ENCODE data around the gene KHNYN.
"Not testable (repeated sequence)": the region's sequence is repeated elsewhere in the genome, so short reads cannot be mapped to it uniquely, and the experiment has no call there.

KHNYN gene

DNA sequence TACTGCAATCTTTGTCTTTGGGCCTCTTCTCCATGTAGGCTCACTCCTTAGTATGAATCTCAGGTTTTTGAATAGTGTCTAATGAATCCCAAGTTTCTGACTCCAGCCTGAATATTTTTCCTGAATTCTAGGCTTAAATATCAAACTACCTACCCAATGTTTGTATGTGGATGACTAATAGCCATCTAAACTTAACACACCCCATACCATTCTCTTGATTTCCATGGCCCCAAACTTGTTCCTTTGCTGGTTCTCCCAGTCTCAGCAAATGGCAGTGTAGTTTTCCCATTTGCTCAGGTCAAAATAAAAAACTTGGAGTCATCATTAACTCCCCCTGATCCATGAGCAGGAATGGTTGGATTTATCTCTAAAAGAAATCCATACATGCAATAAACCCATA lies 31.6 kb downstream of the KHNYN start:
- Histone ChIP-seq H3K27ac (no peak overlapping the region), H3K4me3 (no peak overlapping the region)

DNA sequence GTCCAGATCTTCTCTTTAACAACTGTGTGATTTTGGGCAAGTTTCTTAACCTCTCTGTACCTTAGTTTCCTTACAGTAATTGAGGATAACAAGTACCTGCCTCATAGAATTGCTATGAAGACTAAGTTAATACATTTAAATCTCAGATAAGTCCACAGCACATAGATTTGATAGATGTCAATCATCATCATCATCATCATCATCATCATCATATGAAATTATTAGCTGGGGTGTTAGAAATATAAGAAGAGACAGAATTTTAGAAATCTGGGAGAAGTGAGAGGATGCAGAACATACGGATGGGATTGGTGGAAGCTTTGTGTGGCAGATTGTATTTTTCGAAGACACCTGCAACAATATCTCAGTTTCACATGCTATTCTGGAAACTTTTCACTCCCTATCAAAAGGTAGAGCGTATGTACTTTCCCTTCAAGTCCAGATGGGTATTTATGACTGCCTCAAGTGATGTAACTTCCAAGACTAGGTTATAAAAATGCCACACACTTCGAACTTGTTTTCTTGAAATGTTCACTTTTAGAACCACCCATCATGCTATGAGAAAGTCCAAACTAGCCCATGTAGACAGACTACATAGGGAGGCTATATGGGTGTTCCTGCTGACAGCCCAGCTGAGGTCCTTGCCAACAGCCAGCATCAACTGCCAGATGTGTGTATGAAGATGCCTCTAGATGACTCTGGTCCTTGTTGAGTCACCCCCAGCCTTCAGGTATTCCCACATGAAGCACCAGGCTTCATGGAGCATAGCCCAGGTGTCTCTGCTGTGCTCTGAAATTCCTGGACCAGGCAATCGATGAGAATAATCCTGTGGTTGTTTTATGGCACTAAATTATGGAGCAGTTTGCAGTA lies 33.5 kb downstream of the KHNYN start:
- no peak overlapping the region for H3K4me3 ChIP-seq
- H3K27ac ChIP-seq: no peak overlapping the region

DNA sequence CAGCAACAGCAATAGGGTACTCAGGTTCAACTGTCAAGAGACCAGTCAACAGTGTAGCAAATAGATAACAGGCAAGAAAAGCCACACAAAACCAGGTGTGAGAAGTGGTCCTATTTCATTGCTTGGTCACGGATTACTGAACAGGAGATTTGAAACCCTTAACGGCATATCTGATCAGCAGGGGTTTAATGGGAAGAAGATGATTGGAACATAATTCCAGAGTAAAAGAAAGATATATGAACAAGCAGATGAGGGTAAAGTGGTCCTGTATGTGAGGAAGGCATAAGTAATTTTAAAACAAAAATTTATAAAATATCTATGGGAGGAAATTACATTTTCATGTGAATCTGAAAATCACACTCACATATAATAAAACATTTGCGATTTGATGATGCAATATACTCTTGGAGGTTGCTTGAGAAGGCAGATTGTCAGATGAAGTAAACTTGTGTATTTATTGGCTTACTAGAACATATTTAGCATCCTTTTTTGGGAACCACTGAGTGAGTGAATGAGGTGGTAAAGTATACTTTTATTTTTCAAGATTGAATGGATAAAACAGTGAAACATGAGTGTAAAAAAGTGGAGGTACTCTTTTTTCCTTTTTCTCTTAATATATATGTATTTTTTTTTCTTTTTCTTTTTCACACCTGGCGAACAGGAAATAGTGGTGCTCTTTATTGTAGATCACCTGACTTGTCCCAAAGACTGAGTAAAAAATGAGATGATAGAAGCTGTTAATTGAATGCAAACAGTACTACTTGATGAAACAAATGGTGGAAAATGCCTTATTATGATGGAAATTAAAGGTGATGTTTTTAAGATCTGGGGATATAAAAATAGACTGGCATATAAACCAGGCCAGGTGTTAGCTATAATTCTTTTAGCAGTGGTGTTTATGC lies 34.4 kb downstream of the KHNYN start:
- no peak overlapping the region for H3K27ac ChIP-seq
- H3K4me3 ChIP-seq: no peak overlapping the region

DNA sequence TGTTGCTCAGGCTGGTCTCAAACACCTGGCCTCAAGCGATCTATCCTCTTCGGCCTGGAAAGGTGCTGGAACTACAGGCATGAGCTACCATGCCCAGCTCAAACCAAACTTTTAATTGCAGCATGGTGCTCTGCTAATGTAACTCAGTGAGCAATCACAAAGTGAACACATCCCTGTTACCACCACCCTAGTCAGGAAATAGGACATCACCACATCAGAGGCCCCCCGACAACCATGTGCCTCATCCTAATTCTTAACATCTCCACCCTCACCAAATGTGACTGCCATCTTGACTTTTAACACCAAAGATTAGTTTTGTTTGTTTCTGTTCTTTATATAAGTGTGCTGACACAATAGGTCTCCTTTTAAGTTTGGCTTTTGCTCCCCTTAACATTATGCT lies 35.6 kb downstream of the KHNYN start:
- Histone ChIP-seq H3K27ac (no peak overlapping the region), H3K4me3 (no peak overlapping the region)

DNA sequence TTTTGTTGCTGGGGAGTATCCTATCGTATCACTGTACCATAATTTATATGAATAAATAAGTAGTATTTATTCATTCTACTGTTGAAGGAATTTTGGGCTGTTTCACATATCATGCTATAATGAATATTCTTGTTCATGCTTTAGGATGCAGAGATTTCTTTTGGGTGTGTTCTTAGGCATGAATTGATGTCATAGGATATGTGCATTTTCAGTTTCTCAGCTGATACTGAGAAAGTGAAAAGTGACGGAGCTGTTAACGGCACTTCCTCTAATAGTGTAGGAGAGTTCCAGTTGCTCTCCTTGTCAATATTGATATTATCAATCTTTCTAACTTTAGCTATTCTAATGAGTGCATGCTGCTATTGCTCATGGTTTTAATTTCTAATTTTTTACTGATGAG lies 36.1 kb downstream of the KHNYN start:
- no peak overlapping the region for H3K27ac ChIP-seq
- H3K4me3 ChIP-seq: no peak overlapping the region

DNA sequence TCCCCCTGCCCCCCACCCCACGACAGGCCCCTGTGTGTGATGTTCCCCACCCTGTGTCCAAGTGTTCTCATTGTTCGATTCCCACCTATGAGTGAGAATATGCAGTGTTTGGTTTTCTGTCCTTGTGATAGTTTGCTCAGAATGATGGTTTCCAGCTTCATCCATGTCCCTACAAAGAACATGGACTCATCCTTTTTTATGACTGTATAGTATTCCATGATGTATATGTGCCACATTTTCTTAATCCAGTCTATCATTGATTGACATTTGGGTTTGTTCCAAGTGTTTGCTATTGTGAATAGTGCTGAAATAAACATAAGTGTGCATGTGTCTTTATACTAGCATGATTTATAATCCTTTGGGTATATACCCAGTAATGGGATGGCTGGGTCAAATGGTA lies 40.7 kb downstream of the KHNYN start:
- H3K4me3 ChIP-seq, H3K27ac ChIP-seq: not testable (repeated sequence)

DNA sequence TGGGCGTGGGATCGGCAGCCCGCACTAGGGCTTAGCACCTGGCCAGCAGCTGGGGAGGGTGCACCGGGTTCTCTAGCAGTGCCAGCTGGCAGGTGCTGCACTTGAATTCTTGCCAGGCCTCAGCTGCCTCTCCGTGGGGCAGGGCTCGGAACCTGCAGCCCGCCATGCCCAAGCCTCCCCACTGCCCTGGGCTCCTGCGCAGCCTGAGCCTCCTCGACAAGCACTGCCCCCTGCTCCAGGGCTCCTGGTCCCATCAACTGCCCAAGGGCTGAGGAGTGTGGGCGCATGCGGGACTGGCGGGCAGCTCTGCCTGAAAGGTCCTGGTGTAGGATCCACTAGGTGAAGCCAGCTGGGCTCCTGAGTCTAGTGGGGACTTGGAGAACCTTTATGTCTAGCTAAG lies 43.5 kb downstream of the KHNYN start:
- Histone ChIP-seq H3K27ac (no peak overlapping the region), H3K4me3 (no peak overlapping the region)

DNA sequence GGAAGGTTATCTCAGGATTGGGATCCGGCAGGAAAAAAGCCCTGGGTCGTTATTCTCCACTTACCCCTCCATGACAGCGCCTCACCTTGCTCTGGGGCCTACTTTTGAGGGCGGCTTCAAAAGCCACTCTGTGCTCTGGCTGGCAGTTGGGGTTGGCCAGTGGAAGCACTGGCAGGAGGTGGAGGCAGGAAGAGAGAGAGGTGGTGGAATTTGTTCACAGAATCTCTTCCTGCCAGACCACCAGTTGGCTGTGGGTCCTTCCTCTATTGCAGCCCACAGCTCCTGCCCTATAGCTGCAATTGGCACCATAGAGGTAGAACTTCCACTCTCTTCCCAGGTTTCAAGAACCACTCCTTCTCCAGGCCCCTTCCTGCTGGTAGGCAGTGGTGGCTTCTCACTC lies 45.5 kb downstream of the KHNYN start:
- no peak overlapping the region for H3K27ac ChIP-seq
- no peak overlapping the region for H3K4me3 ChIP-seq

DNA sequence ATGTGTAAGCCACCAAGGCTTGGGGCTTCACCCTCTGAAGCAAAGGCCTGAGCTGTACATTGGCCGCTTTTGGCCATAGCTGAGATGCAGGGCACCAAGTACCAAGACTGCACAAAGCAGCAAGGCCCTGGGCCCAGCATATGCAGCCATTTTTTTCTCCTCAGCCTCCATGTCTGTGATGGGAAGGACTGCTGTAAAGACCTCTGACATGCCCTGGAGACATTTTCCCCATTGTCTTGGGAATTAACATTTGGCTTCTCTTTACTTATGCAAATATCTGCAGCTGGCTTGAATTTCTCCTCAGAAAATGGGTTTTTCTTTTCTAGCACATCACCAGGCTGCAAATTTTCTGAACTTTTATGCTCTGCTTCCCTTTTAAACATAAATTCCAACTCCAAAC lies 50.2 kb downstream of the KHNYN start:
- not testable (repeated sequence) for H3K4me3 ChIP-seq, H3K27ac ChIP-seq

DNA sequence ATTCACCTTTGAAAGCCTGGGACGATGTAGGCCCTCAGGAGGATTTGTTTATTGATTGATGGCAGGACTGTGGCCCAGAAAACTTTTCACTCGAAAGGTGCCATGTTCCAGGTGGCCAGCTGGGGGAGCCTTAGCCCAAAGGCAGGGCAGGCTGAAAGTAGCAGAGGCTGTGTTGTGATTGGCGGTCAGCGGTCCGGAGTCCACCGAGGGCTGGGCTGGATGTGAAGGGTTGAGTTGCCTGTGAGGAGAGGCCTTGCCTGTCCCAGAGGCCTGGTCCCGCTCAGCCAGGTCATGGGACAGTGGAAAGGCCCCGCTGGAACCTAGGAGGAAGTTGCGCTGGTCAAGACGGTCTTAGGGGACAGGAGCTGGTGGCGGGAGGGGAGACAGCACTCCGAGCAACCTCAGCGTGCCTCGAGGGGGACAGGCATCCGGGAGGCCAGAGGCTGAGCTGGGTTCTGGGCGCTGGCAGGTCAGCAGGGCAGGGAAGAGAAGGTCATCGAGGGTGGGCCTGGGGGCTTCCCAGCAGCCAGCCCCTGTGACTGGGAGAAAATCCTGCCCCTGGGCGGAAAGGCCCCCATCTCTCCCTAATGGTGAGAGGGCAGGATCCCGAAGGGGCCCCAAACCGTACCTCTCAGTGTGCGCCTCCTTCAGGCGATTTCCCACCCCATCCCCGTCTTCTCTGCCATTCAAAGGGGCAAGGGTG lies 52.0 kb downstream of the KHNYN start:
- Histone ChIP-seq H3K4me3 (no peak overlapping the region), H3K27ac (no peak overlapping the region)

DNA sequence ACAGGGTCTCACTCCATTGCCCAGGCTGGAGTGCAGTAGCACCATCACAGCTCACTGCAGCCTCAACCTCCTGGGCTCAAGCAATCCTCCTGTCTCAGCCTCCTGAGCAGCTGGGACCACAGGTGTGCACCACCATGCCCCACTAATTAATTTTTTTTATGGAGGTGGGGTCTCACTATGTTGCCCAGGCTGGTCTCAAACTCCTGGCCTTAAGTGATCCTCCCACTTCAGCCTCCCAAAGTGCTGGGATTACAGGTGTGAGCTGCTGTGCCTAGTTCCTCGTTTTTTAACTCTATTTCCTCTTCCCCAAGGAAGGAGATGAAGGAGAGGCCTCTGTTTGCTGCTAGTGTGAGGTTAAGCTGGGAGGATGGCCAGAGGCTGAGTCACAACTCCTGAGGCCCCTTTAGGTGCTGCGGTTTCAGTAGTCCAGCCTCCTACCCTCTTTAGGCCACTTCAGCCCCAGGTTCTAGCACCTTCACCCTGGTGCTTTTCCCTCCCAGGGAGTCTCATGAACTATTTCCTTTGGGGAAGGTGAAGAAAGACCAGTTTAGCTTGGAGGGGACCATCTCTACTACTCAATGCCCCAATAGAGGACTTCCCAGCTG lies 53.0 kb downstream of the KHNYN start:
- not testable (repeated sequence) for H3K27ac ChIP-seq, H3K4me3 ChIP-seq

DNA sequence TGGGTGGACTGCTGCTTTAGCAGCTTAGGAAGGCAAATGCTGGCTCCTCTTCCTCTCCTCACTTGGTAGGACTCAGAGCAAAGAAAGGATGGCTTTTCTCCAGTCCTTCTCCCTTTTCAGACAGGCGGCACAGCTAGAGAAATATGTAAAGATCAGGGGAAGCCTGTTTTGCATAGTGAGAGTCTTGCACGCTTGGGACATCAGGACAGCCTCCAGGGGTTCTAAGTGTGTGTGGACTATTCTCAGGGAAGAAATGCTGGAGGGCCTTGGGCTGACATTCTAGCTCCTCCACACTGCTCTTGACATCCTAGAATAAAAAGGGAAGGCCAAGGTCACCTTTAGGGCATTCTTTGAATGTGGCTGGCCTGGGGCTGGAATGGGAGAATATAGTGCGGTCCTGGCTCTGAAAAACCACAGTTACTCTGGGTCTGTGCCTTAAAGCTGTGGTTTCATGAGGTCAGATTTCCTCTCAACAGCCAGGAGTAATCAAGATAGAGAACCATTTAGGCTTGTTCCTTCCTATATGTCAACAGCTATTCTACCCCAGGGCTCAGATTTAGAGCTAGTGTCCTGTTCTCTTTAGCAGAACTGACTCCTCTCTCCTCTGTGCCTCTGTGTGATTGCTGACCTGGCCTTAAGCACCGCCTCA lies 54.0 kb downstream of the KHNYN start:
- no peak overlapping the region for H3K27ac ChIP-seq
- H3K4me3 ChIP-seq: no peak overlapping the region

All from skin epidermis (tissue), 12 donors.